Transverse colon (tissue), 4 donors: Measurements from ENCODE around the gene ARHGAP6. TPM values are rescaled to one million over a fixed set of nuclear protein-coding genes. Genes with fewer than 3 reads are reported as not detected.

Source experiments
- DNase-seq: peaks from one replicate; pipeline ENCODE4 v3.0.0-alpha.2; 2019
- H3K27ac ChIP-seq, 4 donors: fragments of 200-600 bp; sonication (generic); 2 replicates each; pipeline ENCODE4 v1.5.1; 2016 to 2018; ENCODE audit warnings: inconsistent platforms in 4 of 4
- H3K27me3 ChIP-seq: fragments of 200-600 bp; sonication (generic); 2 replicates; pipeline ENCODE4 v1.5.1; 2017; ENCODE audit warnings: inconsistent platforms
- H3K36me3 ChIP-seq, 4 donors: fragments of 200-600 bp; sonication (generic); 2 replicates each; pipeline ENCODE4 v1.5.1; 2017 to 2019; ENCODE audit warnings: inconsistent platforms in 4 of 4
- H3K4me1 ChIP-seq, 4 donors: fragments of 200-600 bp; sonication (generic); 2 replicates each; pipeline ENCODE4 v1.5.1; 2017 to 2020; ENCODE audit warnings: inconsistent platforms in 4 of 4
- H3K4me3 ChIP-seq, 4 donors: fragments of 200-600 bp; sonication (generic); 1 replicate in 1 of 4; 2 replicates in 3 of 4; pipeline versions ENCODE4 v1.5.1 to v1.6.1; 2017 to 2019; ENCODE audit warnings: inconsistent platforms in 4 of 4
- H3K9me3 ChIP-seq, 2 donors: fragments of 200-600 bp; sonication (generic); 2 replicates each; pipeline ENCODE4 v1.5.1; 2017 to 2019; ENCODE audit warnings: inconsistent platforms in 2 of 2
- CTCF ChIP-seq, 5 experiments: fragments of 200-600 bp in 3 of 5; fragments of 450-650 bp in 2 of 5; sonication (generic) in 3 of 5; IDR thresholded peaks; 1 replicate in 2 of 5; 2 replicates in 3 of 5; pipeline ENCODE4 v1.5.1; 2016 to 2017; ENCODE audit warnings: antibody characterized with exemption in 5 of 5, inconsistent platforms in 3 of 5, mild to moderate bottlenecking in 2 of 5, moderate library complexity in 1 of 5
- EP300 ChIP-seq: sonication (generic); formaldehyde crosslinking; IDR thresholded peaks from one replicate; pipeline ENCODE4 v1.6.1; 2017; ENCODE audit warnings: antibody characterized with exemption, low read depth
- POLR2A ChIP-seq: fragments of 450-650 bp; IDR thresholded peaks from one replicate; pipeline ENCODE4 v1.6.1; 2016; ENCODE audit warnings: antibody characterized with exemption, mild to moderate bottlenecking, moderate library complexity
- POLR2AphosphoS5 ChIP-seq, 3 donors: sonication (generic); formaldehyde crosslinking; IDR thresholded peaks; one replicate each; pipeline ENCODE4 v1.6.1; 2016; ENCODE audit warnings: antibody characterized with exemption in 3 of 3
- WGBS, 2 donors: methylation state at CpG; one replicate each; pipeline ENCODE4 v1.1.5; 2018; ENCODE audit warnings: low coverage in 1 of 2; 5-methylcytosine and 5-hydroxymethylcytosine counted together
- in situ Hi-C, 4 donors: fragments of 200-750 bp; cut with MboI; loops; one replicate each; pipeline versions ENCODE4 v1.15.0 to v1.15.1; 2017; ENCODE audit warnings: low sequenced_read_pairs in 3 of 4, low pct_ligation_motif_present in 1 of 4, low pct_unique_long_range_greater_than_20kb in 1 of 4
- intact Hi-C: fragments of 100-400 bp; cut with DNase I; formaldehyde crosslinking; loops from one replicate; pipeline ENCODE4 v1.15.1; 2023; ENCODE audit warnings: low total_unique reads
- total RNA-seq, 4 donors: library from RNA; depleted of rRNA; stranded (reverse); fragments of >200 nt; gene quantifications; one replicate each; pipeline ENCODE4 v1.1.0, GENCODE V29; 2016

Gene ARHGAP6
- total RNA-seq, 4 donors from 2014 or later = 5.0 to 12.4 (median 9.0) TPM

DNA sequence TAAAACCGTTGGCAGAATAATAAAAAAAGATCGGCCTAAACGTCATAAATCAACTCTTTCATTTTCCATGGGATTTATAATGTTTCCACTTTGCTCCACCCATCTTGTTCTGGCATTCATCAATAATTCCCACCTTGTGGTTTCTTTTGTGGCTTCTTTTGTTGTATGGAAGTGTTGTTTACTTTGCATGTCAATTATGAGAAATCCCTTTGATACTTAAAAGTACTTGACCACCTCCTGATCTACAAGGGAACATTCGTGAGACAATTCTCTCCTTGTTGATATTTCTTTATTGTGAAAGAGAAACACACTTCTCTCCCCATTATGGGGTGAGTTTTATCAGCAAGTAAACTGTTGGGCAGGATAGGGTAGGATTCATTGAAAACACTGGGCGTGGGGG is 369.7 kb downstream of the ARHGAP6 start:
- in situ Hi-C loops (no loop called here), intact Hi-C loops (no loop called here)
- no peaks in the 10 kb centered on the region for H3K9me3 ChIP-seq
- no peak overlapping the region for H3K4me3 ChIP-seq
- no peaks in the 10 kb centered on the region for H3K27me3 ChIP-seq
- TF ChIP-seq POLR2AphosphoS5 (IDR thresholded peaks at IDR 0.05) = no peak
- TF ChIP-seq EP300 = no peak
- TF ChIP-seq POLR2A = no peak
- no peak for TF ChIP-seq CTCF (IDR thresholded peaks at IDR 0.05)
- no peak overlapping the region for H3K27ac ChIP-seq
- DNase-seq = no peak
- 25 to 36% methylated on average over 4 to 5 of the region's 5 CpGs for WGBS, 2 donors
- peaks cover 0 to 5% (median 0%) of the 10 kb centered on the region in 4 donors for H3K4me1 ChIP-seq
- no peaks in the 10 kb centered on the region for H3K36me3 ChIP-seq

GRCh38 chrX:11293113-11293512 is 372.6 kb downstream of the ARHGAP6 start, which contains the start of gene AMELX:
Gene AMELX, plus strand, starts transcription at chrX:11293413. Its CDS starts 1,376 bp downstream, at chrX:11294789.
- H3K36me3 ChIP-seq = no peaks in the 10 kb centered on the region
- H3K27me3 ChIP-seq = no peaks in the 10 kb centered on the region
- H3K27ac ChIP-seq = no peak within 1 kb of the TSS
- no peak for DNase-seq
- intact Hi-C loops = no loop called here
- in situ Hi-C loops = no loop called here
- no peak within 1 kb of the TSS for H3K4me3 ChIP-seq
- WGBS, 2 donors = 67 to 100% methylated on average over 2 of the region's 2 CpGs
- H3K4me1 ChIP-seq = peaks cover 0 to 5% (median 0%) of the 10 kb centered on the region in 4 donors
- no peak for TF ChIP-seq CTCF (IDR thresholded peaks at IDR 0.05)
- no peak for TF ChIP-seq POLR2A
- no peaks in the 10 kb centered on the region for H3K9me3 ChIP-seq

GRCh38 chrX:11290416-11291102 is 375.2 kb downstream of the ARHGAP6 start:
- WGBS, 2 donors = 68% methylated on average over 8 of the region's 8 CpGs; no CpG with 5 or more reads in 1 of the 2 donors
- Histone ChIP-seq H3K27me3 (no peaks in the 10 kb centered on the region), H3K4me1 (no peaks in the 10 kb centered on the region), H3K27ac (no peak overlapping the region), H3K9me3 (no peaks in the 10 kb centered on the region), H3K4me3 (no peak overlapping the region), H3K36me3 (no peaks in the 10 kb centered on the region)
- in situ Hi-C loops (no loop called here), intact Hi-C loops (no loop called here)
- no peak for DNase-seq
- no peak for TF ChIP-seq POLR2AphosphoS5 (IDR thresholded peaks at IDR 0.05)
- TF ChIP-seq EP300 = no peak
- no peak for TF ChIP-seq CTCF (IDR thresholded peaks at IDR 0.05)
- no peak for TF ChIP-seq POLR2A

GRCh38 chrX:11287505-11287904 is 378.2 kb downstream of the ARHGAP6 start:
- Histone ChIP-seq H3K27ac (no peak overlapping the region), H3K36me3 (no peaks in the 10 kb centered on the region), H3K27me3 (no peaks in the 10 kb centered on the region), H3K9me3 (no peaks in the 10 kb centered on the region), H3K4me3 (no peak overlapping the region), H3K4me1 (no peaks in the 10 kb centered on the region)
- DNase-seq = no peak
- intact Hi-C loops = no loop called here
- TF ChIP-seq POLR2A (no peak), EP300 (no peak), POLR2AphosphoS5 (IDR thresholded peaks at IDR 0.05) (no peak), CTCF (IDR thresholded peaks at IDR 0.05) (no peak)
- in situ Hi-C loops = no loop called here
- 58% methylated on average over 1 of the region's 1 CpG; no CpG with 5 or more reads in 1 of the 2 donors for WGBS, 2 donors
